Smooth muscle cell (in vitro differentiated cells): Measurements from ENCODE around the gene AKAP6. TPM values are rescaled to one million over a fixed set of nuclear protein-coding genes. Genes with fewer than 3 reads are reported as not detected.

Source experiments
- DNase-seq: peaks from one replicate; lab custom pipeline; 2025; ENCODE audit not compliant: unreplicated experiment; lab: John Stamatoyannopoulos, UW
- H2AFZ ChIP-seq: fragments of 200-600 bp; sonication (generic); 2 replicates; pipeline ENCODE4 v1.6.0; 2016; ENCODE audit warnings: antibody characterized with exemption, low read depth, mild to moderate bottlenecking
- H3F3A ChIP-seq: fragments of 200-600 bp; sonication (generic); 2 replicates; pipeline ENCODE4 v1.6.0; 2017; ENCODE audit warnings: antibody characterized with exemption, low read depth
- H3K27ac ChIP-seq: fragments of 200-600 bp; sonication (generic); 2 replicates; pipeline ENCODE4 v1.5.1; 2016; ENCODE audit warnings: low read depth, mild to moderate bottlenecking
- H3K27me3 ChIP-seq: fragments of 200-600 bp; sonication (generic); 2 replicates; pipeline ENCODE4 v1.6.1; 2016; ENCODE audit warnings: low read depth, mild to moderate bottlenecking
- H3K36me3 ChIP-seq: fragments of 200-600 bp; sonication (generic); 2 replicates; pipeline ENCODE4 v1.5.1; 2016; ENCODE audit warnings: low read depth
- H3K4me1 ChIP-seq: fragments of 200-600 bp; sonication (generic); 2 replicates; pipeline ENCODE4 v1.5.1; 2016; ENCODE audit warnings: low read depth
- H3K4me2 ChIP-seq: fragments of 200-600 bp; sonication (generic); 2 replicates; pipeline ENCODE4 v1.6.0; 2016; ENCODE audit warnings: mild to moderate bottlenecking
- H3K4me3 ChIP-seq: fragments of 200-600 bp; sonication (generic); 2 replicates; pipeline ENCODE4 v1.5.1; 2016; ENCODE audit warnings: mild to moderate bottlenecking
- H3K79me2 ChIP-seq: fragments of 200-600 bp; sonication (generic); 2 replicates; pipeline ENCODE4 v1.6.0; 2016; ENCODE audit warnings: low read depth, mild to moderate bottlenecking
- H3K9ac ChIP-seq: fragments of 200-600 bp; sonication (generic); 2 replicates; pipeline ENCODE4 v1.6.0; 2016; ENCODE audit warnings: low read depth
- H3K9me3 ChIP-seq: fragments of 200-600 bp; sonication (generic); replicated peaks from 2 replicates; pipeline ENCODE4 v1.5.1; 2016; ENCODE audit warnings: low read depth
- H4K20me1 ChIP-seq: fragments of 200-600 bp; sonication (generic); 2 replicates; pipeline ENCODE4 v1.6.0; 2016; ENCODE audit warnings: low read depth
- WGBS: methylation state at CpG from one replicate; pipeline ENCODE4 v1.1.7; 2016; ENCODE audit warnings: low lambda C conversion rate; 5-methylcytosine and 5-hydroxymethylcytosine counted together
- polyA plus RNA-seq: library from polyadenylated mRNA; unstranded; fragments of >200 nt; fragmentation: Nextera tagmentation; extraction: Ambion mirVana; gene quantifications from 2 replicates; pipeline ENCODE4 v1.2.1, GENCODE V29; 2016
- total RNA-seq: library from RNA; depleted of rRNA; stranded (reverse); fragments of >200 nt; gene quantifications from 2 replicates; pipeline ENCODE4 v1.2.3, GENCODE V29; 2014
- TF ChIP-seq, protein P1 (sequence below): fragments of 200-600 bp; sonication (generic); IDR thresholded peaks from 2 replicates; pipeline ENCODE4 v1.5.1; 2017; ENCODE audit warnings: borderline replicate concordance, mild to moderate bottlenecking, antibody characterized with exemption; ENCODE audit not compliant: insufficient read depth, poor library complexity, severe bottlenecking

Gene AKAP6
- total and polyA plus RNA-seq, 2 experiments from 2014 or later, result 1.3 to 6.4 TPM

DNA sequence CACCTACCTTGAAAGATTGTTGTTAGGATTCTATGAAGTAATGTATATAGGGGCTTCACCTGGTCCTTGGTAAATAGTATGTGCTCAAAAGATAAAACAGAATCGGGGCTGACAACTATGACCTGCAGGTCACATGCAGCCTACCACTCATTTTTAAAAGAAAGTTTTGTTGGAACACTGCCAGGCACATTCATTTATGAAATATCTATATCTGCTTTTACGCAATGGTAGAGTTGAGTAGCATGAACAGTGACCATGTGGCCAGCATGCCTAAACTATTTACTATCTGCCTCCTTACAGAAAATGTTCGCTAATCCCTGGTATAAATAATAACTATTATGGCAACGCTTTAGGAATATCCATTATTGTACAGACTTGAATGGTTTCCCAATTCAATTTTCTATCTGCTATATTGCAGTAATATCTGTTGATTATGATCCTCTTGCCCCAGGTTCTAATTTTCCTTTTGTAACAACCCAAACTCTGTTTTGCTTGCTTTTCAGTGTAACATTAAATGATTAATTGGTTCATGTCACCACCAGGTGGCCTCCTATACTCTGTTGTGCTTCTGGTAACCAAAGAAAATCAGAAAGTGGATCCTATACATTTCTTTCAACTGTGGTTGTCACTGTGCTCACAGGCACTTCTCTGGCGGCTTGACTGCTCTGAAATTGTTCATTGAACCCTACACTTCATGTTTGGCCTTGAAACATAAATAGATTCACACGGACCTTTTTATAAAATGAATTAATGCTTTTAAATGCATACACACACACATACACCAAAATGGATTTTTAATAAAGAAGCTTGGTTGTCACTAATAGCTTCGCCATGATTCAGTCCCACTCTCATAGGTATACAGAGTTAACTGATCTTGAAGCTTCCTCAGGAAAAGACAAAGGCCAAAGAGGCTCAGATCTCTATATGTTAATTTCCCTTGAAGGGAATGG lies 381.9 kb downstream of the AKAP6 start:
- H3K36me3 ChIP-seq, result no peaks in the 10 kb centered on the region
- 44% methylated on average over 7 of the region's 7 CpGs for WGBS
- no peaks in the 10 kb centered on the region for H3K79me2 ChIP-seq
- no peak overlapping the region for H3K9ac ChIP-seq
- H2AFZ ChIP-seq, result no peak overlapping the region
- H3K4me1 ChIP-seq, result no peaks in the 10 kb centered on the region
- no peak overlapping the region for H3K27ac ChIP-seq
- H3F3A ChIP-seq, result no peaks in the 10 kb centered on the region
- TF ChIP-seq, protein P1, sequence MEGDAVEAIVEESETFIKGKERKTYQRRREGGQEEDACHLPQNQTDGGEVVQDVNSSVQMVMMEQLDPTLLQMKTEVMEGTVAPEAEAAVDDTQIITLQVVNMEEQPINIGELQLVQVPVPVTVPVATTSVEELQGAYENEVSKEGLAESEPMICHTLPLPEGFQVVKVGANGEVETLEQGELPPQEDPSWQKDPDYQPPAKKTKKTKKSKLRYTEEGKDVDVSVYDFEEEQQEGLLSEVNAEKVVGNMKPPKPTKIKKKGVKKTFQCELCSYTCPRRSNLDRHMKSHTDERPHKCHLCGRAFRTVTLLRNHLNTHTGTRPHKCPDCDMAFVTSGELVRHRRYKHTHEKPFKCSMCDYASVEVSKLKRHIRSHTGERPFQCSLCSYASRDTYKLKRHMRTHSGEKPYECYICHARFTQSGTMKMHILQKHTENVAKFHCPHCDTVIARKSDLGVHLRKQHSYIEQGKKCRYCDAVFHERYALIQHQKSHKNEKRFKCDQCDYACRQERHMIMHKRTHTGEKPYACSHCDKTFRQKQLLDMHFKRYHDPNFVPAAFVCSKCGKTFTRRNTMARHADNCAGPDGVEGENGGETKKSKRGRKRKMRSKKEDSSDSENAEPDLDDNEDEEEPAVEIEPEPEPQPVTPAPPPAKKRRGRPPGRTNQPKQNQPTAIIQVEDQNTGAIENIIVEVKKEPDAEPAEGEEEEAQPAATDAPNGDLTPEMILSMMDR, result peak; percentile 62
- no peak for DNase-seq
- H3K27me3 ChIP-seq, result no peaks in the 10 kb centered on the region
- no peaks in the 10 kb centered on the region for H3K9me3 ChIP-seq
- H4K20me1 ChIP-seq, result no peaks in the 10 kb centered on the region
- no peak overlapping the region for H3K4me2 ChIP-seq
- H3K4me3 ChIP-seq, result no peak overlapping the region

DNA sequence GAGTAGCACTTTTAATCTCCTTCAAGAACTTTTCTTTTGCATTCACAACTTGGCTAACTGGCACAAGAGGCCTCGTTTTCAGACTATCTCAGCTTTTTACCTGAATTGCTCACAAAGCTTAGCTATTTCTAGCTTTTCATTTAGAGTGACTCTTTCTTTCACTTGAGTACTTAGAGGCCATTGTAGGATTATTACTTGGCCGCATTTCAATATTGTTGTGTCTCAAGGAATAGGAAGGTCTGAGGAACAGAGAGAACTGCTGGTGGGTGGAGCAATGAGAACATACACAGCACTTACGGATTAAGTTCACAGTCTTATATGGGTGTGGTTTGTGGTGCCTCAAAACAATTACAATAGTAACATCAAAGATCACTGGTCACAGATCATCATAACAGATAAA lies 384.8 kb downstream of the AKAP6 start:
- Histone ChIP-seq H3K27ac (no peak overlapping the region), H3K4me2 (no peak overlapping the region), H3K9ac (no peak overlapping the region), H2AFZ (no peak overlapping the region), H3K9me3 (no peaks in the 10 kb centered on the region), H3K36me3 (no peaks in the 10 kb centered on the region), H3F3A (no peaks in the 10 kb centered on the region), H4K20me1 (no peaks in the 10 kb centered on the region), H3K4me3 (no peak overlapping the region), H3K79me2 (no peaks in the 10 kb centered on the region), H3K4me1 (no peaks in the 10 kb centered on the region), H3K27me3 (no peaks in the 10 kb centered on the region)
- TF ChIP-seq, protein P1, result no peak
- 71% methylated on average over 3 of the region's 3 CpGs for WGBS
- no peak for DNase-seq

GRCh38 chr14:32719601-32720000 lies 390.5 kb downstream of the AKAP6 start:
- Histone ChIP-seq H3K27ac (no peak overlapping the region), H2AFZ (no peak overlapping the region), H3K4me2 (no peak overlapping the region), H3F3A (no peaks in the 10 kb centered on the region), H3K9ac (no peak overlapping the region), H3K36me3 (no peaks in the 10 kb centered on the region), H3K79me2 (no peaks in the 10 kb centered on the region), H4K20me1 (no peaks in the 10 kb centered on the region), H3K27me3 (no peaks in the 10 kb centered on the region), H3K4me1 (no peaks in the 10 kb centered on the region), H3K9me3 (no peaks in the 10 kb centered on the region), H3K4me3 (no peak overlapping the region)
- WGBS, result 86% methylated on average over 1 of the region's 1 CpG
- TF ChIP-seq, protein P1, result no peak
- DNase-seq, result no peak
